ENCODE data around the gene CCNI2. TPM values are rescaled to one million over a fixed set of nuclear protein-coding genes. Genes with fewer than 3 reads are reported as not detected.
A peak's percentile ranks its signal among the peaks of the same experiment; 100 is the strongest.

The CCNI2 gene
- polyA plus RNA-seq (2011; rRNA removed) (not detected in 2 replicates), polyA minus RNA-seq (2011; rRNA and poly(A)+ RNA removed) (not detected in 2 replicates)

GRCh38 chr5:132746954-132747615, at the start of gene CCNI2:
Gene CCNI2 (plus strand): TSS chr5:132747426. CDS start chr5:132747496, 70 bp downstream.
- Histone ChIP-seq H3K4me3 (ENCODE audit: low read depth, low read length) (peak within 1 kb of the TSS; percentile 35), H3K9me3 (ENCODE audit: control insufficient read depth, insufficient read depth, low read length) (peaks cover 4% of the 10 kb centered on the region; the same call in 1 of the 2 replicates), H3K27ac (ENCODE audit: low read depth, low read length) (no peak within 1 kb of the TSS), H3K27me3 (ENCODE audit: control insufficient read depth, insufficient read depth, low read length) (peaks cover 46% of the 10 kb centered on the region)
- DNase-seq (ENCODE audit: low read depth, low spot score): no peak
- ChIA-PET POLR2A (interaction anchor here (0.6 kb wide), 1 partner anchor 216 kb away, joined by 3 read pairs; the partner anchor contains the start of gene AFF4), CTCF (interaction anchor here (1.5 to 2.6 kb wide), 2 partner anchors 10 to 73 kb away, joined by 3 to 14 read pairs; no protein-coding TSS in a partner anchor)
- TF ChIP-seq CTCF (IDR thresholded peaks at IDR 0.05; ENCODE audit: low read depth, low read length): peak; percentile 24; the same call in 1 of the 2 replicates

GRCh38 chr5:132704875-132705274, 42.4 kb upstream of the CCNI2 start:
- H3K27ac ChIP-seq (ENCODE audit: low read depth, low read length): no peak overlapping the region
- CTCF ChIA-PET: interaction anchor here (0.9 to 3.6 kb wide), 3 partner anchors 11 to 179 kb away, joined by 3 to 19 read pairs (median 3); no protein-coding TSS in a partner anchor
- no peak for TF ChIP-seq CTCF (IDR thresholded peaks at IDR 0.05; ENCODE audit: low read depth, low read length)

GRCh38 chr5:132708645-132709044, 38.6 kb upstream of the CCNI2 start:
- no peak overlapping the region for H3K4me3 ChIP-seq (ENCODE audit: low read depth, low read length)
- no peak overlapping the region for H3K27ac ChIP-seq (ENCODE audit: low read depth, low read length)
- ChIA-PET POLR2A (no interaction called here), CTCF (interaction anchor here (0.7 to 1.0 kb wide), 4 partner anchors 9 to 495 kb away, joined by 3 to 11 read pairs (median 5); no protein-coding TSS in a partner anchor)
- no peak for TF ChIP-seq CTCF (IDR thresholded peaks at IDR 0.05; ENCODE audit: low read depth, low read length)
- no peaks in the 10 kb centered on the region for H3K27me3 ChIP-seq (ENCODE audit: control insufficient read depth, insufficient read depth, low read length)
- H3K9me3 ChIP-seq (ENCODE audit: control insufficient read depth, insufficient read depth, low read length): no peaks in the 10 kb centered on the region
- DNase-seq (ENCODE audit: low read depth, low spot score): no peak

More at GRCh38 chr5:132704875-132705274, 42.4 kb upstream of the CCNI2 start:
- no peak for DNase-seq (ENCODE audit: low read depth, low spot score)
- H3K4me3 ChIP-seq (ENCODE audit: low read depth, low read length): no peak overlapping the region
- POLR2A ChIA-PET: no interaction called here
- no peaks in the 10 kb centered on the region for H3K9me3 ChIP-seq (ENCODE audit: control insufficient read depth, insufficient read depth, low read length)
- H3K27me3 ChIP-seq (ENCODE audit: control insufficient read depth, insufficient read depth, low read length): no peaks in the 10 kb centered on the region

GRCh38 chr5:132714456-132715307, 32.5 kb upstream of the CCNI2 start:
- Histone ChIP-seq H3K4me3 (ENCODE audit: low read depth, low read length) (no peak overlapping the region), H3K9me3 (ENCODE audit: control insufficient read depth, insufficient read depth, low read length) (no peaks in the 10 kb centered on the region), H3K27me3 (ENCODE audit: control insufficient read depth, insufficient read depth, low read length) (no peaks in the 10 kb centered on the region), H3K27ac (ENCODE audit: low read depth, low read length) (no peak overlapping the region)
- peak; percentile 47 for TF ChIP-seq CTCF (IDR thresholded peaks at IDR 0.05; ENCODE audit: low read depth, low read length)
- DNase-seq (ENCODE audit: low read depth, low spot score): no peak
- ChIA-PET POLR2A (no interaction called here), CTCF (interaction anchor here (0.6 to 2.7 kb wide), 15 partner anchors 11 to 1067 kb away, joined by 3 to 19 read pairs (median 4); no protein-coding TSS in a partner anchor)
